ENCODE measurements around the gene LAMB1.

The LAMB1 gene

GRCh38 chr7:107971613-107972012 lies 31.3 kb downstream of the LAMB1 start:
- DNase-seq (ENCODE audit: low read depth) = peak; percentile 72
- TF ChIP-seq CTCF (conservative IDR thresholded peaks at IDR 0.05; ENCODE audit: low read length) = no peak
- no peak overlapping the region for H3K4me3 ChIP-seq (ENCODE audit: low read length)

GRCh38 chr7:107971100-107971499 lies 31.9 kb downstream of the LAMB1 start:
- no peak for TF ChIP-seq CTCF (conservative IDR thresholded peaks at IDR 0.05; ENCODE audit: low read length)
- DNase-seq (ENCODE audit: low read depth) = no peak
- no peak overlapping the region for H3K4me3 ChIP-seq (ENCODE audit: low read length)

GRCh38 chr7:107969856-107970255 lies 33.1 kb downstream of the LAMB1 start:
- no peak for TF ChIP-seq CTCF (conservative IDR thresholded peaks at IDR 0.05; ENCODE audit: low read length)
- no peak for DNase-seq (ENCODE audit: low read depth)
- no peak overlapping the region for H3K4me3 ChIP-seq (ENCODE audit: low read length)

- no peak overlapping the region for H3K4me3 ChIP-seq (ENCODE audit: low read length)
- no peak for TF ChIP-seq CTCF (conservative IDR thresholded peaks at IDR 0.05; ENCODE audit: low read length)
- DNase-seq (ENCODE audit: low read depth) = no peak
Observed at GRCh38 chr7:107968449-107968848, 34.5 kb downstream of the LAMB1 start.

- no peak overlapping the region for H3K4me3 ChIP-seq (ENCODE audit: low read length)
- no peak for DNase-seq (ENCODE audit: low read depth)
Observed at GRCh38 chr7:107967420-107967819, 35.5 kb downstream of the LAMB1 start.

GRCh38 chr7:107966711-107967110 lies 36.2 kb downstream of the LAMB1 start:
- no peak overlapping the region for H3K4me3 ChIP-seq (ENCODE audit: low read length)
- peak; percentile 96 for DNase-seq (ENCODE audit: low read depth)
- peak; percentile 26 for TF ChIP-seq CTCF (conservative IDR thresholded peaks at IDR 0.05; ENCODE audit: low read length)

More at GRCh38 chr7:107967420-107967819, 35.5 kb downstream of the LAMB1 start:
- TF ChIP-seq CTCF (conservative IDR thresholded peaks at IDR 0.05; ENCODE audit: low read length) = no peak

- H3K4me3 ChIP-seq (ENCODE audit: low read length) = no peak overlapping the region
- no peak for DNase-seq (ENCODE audit: low read depth)
- TF ChIP-seq CTCF (conservative IDR thresholded peaks at IDR 0.05; ENCODE audit: low read length) = no peak
Observed at GRCh38 chr7:107964510-107964909, 38.5 kb downstream of the LAMB1 start.

Data from AG10803 (cell line).